HepG2 (cell line): ENCODE data around the gene PPP1R7. TPM values are rescaled to one million over a fixed set of nuclear protein-coding genes. Genes with fewer than 3 reads are reported as not detected.
A peak's percentile ranks its signal among the peaks of the same experiment; 100 is the strongest.

Source experiments
- ARNT ChIP-seq: fragments of 450-650 bp; IDR thresholded peaks from 2 replicates; pipeline ENCODE4 v1.6.1; 2017
- CEBPB ChIP-seq: IDR thresholded peaks from 2 replicates; pipeline ENCODE4 v1.6.1; 2011; ENCODE audit warnings: low read depth, low read length, improper control_type of control experiment, borderline replicate concordance
- HHEX ChIP-seq: IDR thresholded peaks from 2 replicates; pipeline ENCODE4 v1.6.1; 2016; ENCODE audit warnings: control low read depth
- HINFP ChIP-seq: sonication (generic); formaldehyde crosslinking; IDR thresholded peaks from 2 replicates; pipeline ENCODE4 v1.4.0; 2020; ENCODE audit warnings: low read depth, mild to moderate bottlenecking, missing genetic modification reagents
- HNF4G ChIP-seq, 2 experiments: sonication (generic) in 1 of 2; formaldehyde crosslinking in 1 of 2; IDR thresholded peaks; 2 replicates each; pipeline versions ENCODE4 v1.4.0 to v1.6.1; 2011 to 2020; ENCODE audit warnings: borderline replicate concordance in 2 of 2, low read depth in 2 of 2, mild to moderate bottlenecking in 2 of 2, low read length in 1 of 2, missing genetic modification reagents in 1 of 2, moderate library complexity in 1 of 2
- HNRNPH1 ChIP-seq: fragments of 200-400 bp; formaldehyde crosslinking; optimal IDR thresholded peaks from 2 replicates; pipeline ENCODE3; 2017; ENCODE audit warnings: mild to moderate bottlenecking, low read depth, low read length
- LRRFIP1 ChIP-seq: sonication (generic); formaldehyde crosslinking; conservative IDR thresholded peaks from 2 replicates; pipeline ENCODE4 v1.4.0; 2020; ENCODE audit warnings: missing genetic modification reagents
- MAX ChIP-seq: IDR thresholded peaks from 2 replicates; pipeline ENCODE4 v1.6.1; 2012; ENCODE audit warnings: inconsistent platforms
- MBNL3 ChIP-seq: fragments of 250-450 bp; sonication (Bioruptor Pico); conservative IDR thresholded peaks from 2 replicates; pipeline ENCODE4 v1.8.0; 2022; ENCODE audit warnings: mild to moderate bottlenecking, inconsistent platforms
- MYC ChIP-seq: sonication (generic); formaldehyde crosslinking; IDR thresholded peaks from 2 replicates; pipeline ENCODE4 v1.9.0; 2021; ENCODE audit warnings: missing genetic modification reagents, borderline replicate concordance
- PHF20 ChIP-seq: sonication (generic); formaldehyde crosslinking; IDR thresholded peaks from 2 replicates; pipeline ENCODE4 v1.5.0; 2020; ENCODE audit warnings: mild to moderate bottlenecking, missing genetic modification reagents
- RBAK ChIP-seq: sonication (generic); formaldehyde crosslinking; IDR thresholded peaks from 2 replicates; pipeline ENCODE4 v1.5.1; 2020; ENCODE audit warnings: mild to moderate bottlenecking, missing genetic modification reagents
- RFX1 ChIP-seq: fragments of 450-650 bp; IDR thresholded peaks from 2 replicates; pipeline ENCODE4 v1.6.1; 2017
- SKI ChIP-seq: fragments of 450-650 bp; IDR thresholded peaks from one replicate; pipeline ENCODE4 v1.6.1; 2018; ENCODE audit warnings: mild to moderate bottlenecking; ENCODE audit not compliant: partially characterized antibody
- SRSF4 ChIP-seq: fragments of 200-400 bp; formaldehyde crosslinking; IDR thresholded peaks from one replicate; pipeline ENCODE4 v1.6.1; 2018; ENCODE audit warnings: mild to moderate bottlenecking, low read depth, low read length, moderate library complexity; ENCODE audit not compliant: poor library complexity, severe bottlenecking
- ZEB1 ChIP-seq: IDR thresholded peaks from 2 replicates; pipeline ENCODE4 v1.6.1; 2012; ENCODE audit warnings: mild to moderate bottlenecking, low read depth, inconsistent platforms; ENCODE audit not compliant: insufficient replicate concordance
- ZFP41 ChIP-seq: sonication (generic); formaldehyde crosslinking; IDR thresholded peaks from 2 replicates; pipeline ENCODE4 v1.4.0; 2020; ENCODE audit warnings: mild to moderate bottlenecking, missing genetic modification reagents, borderline replicate concordance
- ZMYM2 ChIP-seq: sonication (generic); formaldehyde crosslinking; IDR thresholded peaks from 2 replicates; pipeline ENCODE4 v1.8.0; 2022; ENCODE audit warnings: mild to moderate bottlenecking, missing genetic modification reagents
- ZNF230 ChIP-seq: sonication (generic); formaldehyde crosslinking; IDR thresholded peaks from 2 replicates; pipeline ENCODE4 v1.4.0; 2020; ENCODE audit warnings: mild to moderate bottlenecking, missing genetic modification reagents
- ZNF253 ChIP-seq: sonication (generic); formaldehyde crosslinking; IDR thresholded peaks from 2 replicates; pipeline ENCODE4 v1.8.0; 2022; ENCODE audit warnings: mild to moderate bottlenecking, missing genetic modification reagents, borderline replicate concordance
- ZNF567 ChIP-seq: sonication (generic); formaldehyde crosslinking; IDR thresholded peaks from 2 replicates; pipeline ENCODE4 v1.8.1; 2023; ENCODE audit warnings: mild to moderate bottlenecking, missing genetic modification reagents, borderline replicate concordance
- ZNF569 ChIP-seq: sonication (generic); formaldehyde crosslinking; IDR thresholded peaks from 2 replicates; pipeline ENCODE4 v1.5.0; 2020; ENCODE audit warnings: mild to moderate bottlenecking, missing genetic modification reagents, moderate library complexity, borderline replicate concordance
- ZNF570 ChIP-seq: sonication (generic); formaldehyde crosslinking; IDR thresholded peaks from 2 replicates; pipeline ENCODE4 v1.4.0; 2020; ENCODE audit warnings: mild to moderate bottlenecking, missing genetic modification reagents, borderline replicate concordance
- ZNF639 ChIP-seq: conservative IDR thresholded peaks from 2 replicates; pipeline ENCODE4 v1.6.1; 2018; ENCODE audit warnings: missing genetic modification reagents
- ZNF781 ChIP-seq: sonication (generic); formaldehyde crosslinking; IDR thresholded peaks from 2 replicates; pipeline ENCODE4 v1.5.1; 2020; ENCODE audit warnings: borderline replicate concordance, mild to moderate bottlenecking, missing genetic modification reagents; ENCODE audit errors: not compliant biosample characterization
- polyA plus RNA-seq, 8 experiments: library from polyadenylated mRNA; depleted of rRNA in 3 of 8; stranded (reverse) in 7 of 8; unstranded in 1 of 8; fragments of >200 nt; fragmentation: Illumina TruSeq in 4 of 8; extraction: Trizol in 4 of 8; gene quantifications; 2 replicates each; pipeline versions ENCODE4 v1.2.1 to v1.2.3, GENCODE V29; 2011 to 2016; ENCODE audit warnings: low read depth in 4 of 8, missing spikeins in 1 of 8, mixed read lengths in 1 of 8; ENCODE audit not compliant: insufficient read depth in 1 of 8
- total RNA-seq, 5 experiments: library from RNA; depleted of rRNA; stranded (reverse); fragments of >200 nt; fragmentation: Illumina TruSeq; extraction: Trizol; gene quantifications; 2 replicates each; pipeline ENCODE4 v1.2.3, GENCODE V29; 2016; ENCODE audit warnings: low read depth in 1 of 5

The PPP1R7 gene
- total and polyA plus RNA-seq, 2 of the 13 experiments (the other 11 are each of a cell fraction or from before 2014, with no cell fraction given), result 33.3 to 67.9 TPM

- peak; percentile 100 for TF ChIP-seq ZNF639 (CRISPR knock-in tag)
- peak; percentile 78 for TF ChIP-seq HHEX (CRISPR knock-in tag)
- peak; percentile 64; the same call in 1 of the 2 replicates for TF ChIP-seq HINFP
- peak; percentile 97 for TF ChIP-seq MAX
- TF ChIP-seq HNF4G (IDR thresholded peaks at IDR 0.05; ENCODE audit: borderline replicate concordance, low read depth, low read length), result no peak
- peak; percentile 93 for TF ChIP-seq HNF4G (CRISPR knock-in tag; IDR thresholded peaks at IDR 0.05; ENCODE audit: borderline replicate concordance, low read depth)
- TF ChIP-seq CEBPB, result no peak
- TF ChIP-seq ZMYM2 (CRISPR knock-in tag), result peak; percentile 87
- TF ChIP-seq ZNF570 (CRISPR knock-in tag), result no peak
- no peak for TF ChIP-seq ARNT
- peak; percentile 92; the same call in 1 of the 2 replicates for TF ChIP-seq ZNF569
- TF ChIP-seq ZNF567, result peak; percentile 95
- TF ChIP-seq ZNF253 (CRISPR knock-in tag), result 0 out of 2 replicates have a peak, but pooled peaks have one; percentile 82
- no peak for TF ChIP-seq MBNL3 (CRISPR knock-in tag)
- peak; percentile 88 for TF ChIP-seq RBAK
- TF ChIP-seq ZFP41 (CRISPR knock-in tag), result no peak; the same call in 1 of the 2 replicates
- TF ChIP-seq HNRNPH1, result no peak
- peak; percentile 92 for TF ChIP-seq ZEB1
- TF ChIP-seq SRSF4, result no peak
- TF ChIP-seq ZNF781 (CRISPR knock-in tag), result peak; percentile 99
- peak; percentile 83; the same call in 1 of the 2 replicates for TF ChIP-seq ZNF230 (CRISPR knock-in tag)
- TF ChIP-seq MYC (CRISPR knock-in tag), result peak; percentile 98
- peak; percentile 99 for TF ChIP-seq PHF20 (CRISPR knock-in tag)
- TF ChIP-seq RFX1, result no peak
- peak; percentile 80 for TF ChIP-seq SKI
- TF ChIP-seq LRRFIP1, result 0 out of 2 replicates have a peak, but pooled peaks have one; percentile 72
Observed at GRCh38 chr2:241102239-241102803, 47.9 kb upstream of the PPP1R7 start, which contains the start of gene MTERF4 (continued).
